Stimulated activated naive CD4-positive, alpha-beta T cell (primary cell): ENCODE measurements around the gene TTC24.

Experiments
- DNase-seq, 6 experiments: peaks; one replicate each; lab custom pipeline; 2025; lab: John Stamatoyannopoulos, UW

Gene TTC24

GRCh38 chr1:156554971-156555370 lies 24.6 kb upstream of the TTC24 start:
- DNase-seq = no peak

- no peak for DNase-seq
Measured at GRCh38 chr1:156555715-156556114, 23.8 kb upstream of the TTC24 start.

DNA sequence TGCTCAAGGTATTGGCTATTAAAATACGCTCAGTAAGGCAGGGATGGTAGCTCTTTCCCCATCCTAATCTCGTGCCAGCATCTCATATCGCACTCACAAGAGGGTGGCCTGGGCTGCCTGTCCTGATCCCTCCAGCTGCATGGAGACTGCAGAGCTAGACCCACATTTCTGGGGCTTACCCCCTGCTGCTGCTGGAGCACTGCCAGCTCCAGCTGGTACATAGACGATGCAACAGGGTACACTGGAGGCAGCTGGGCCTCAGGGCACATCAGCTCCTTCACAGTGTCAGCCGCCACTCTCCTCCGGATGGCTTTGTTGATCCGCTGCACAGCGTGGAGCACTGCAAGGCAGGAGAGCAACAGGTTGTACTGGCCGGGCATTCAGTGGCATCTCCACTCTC lies 23.2 kb upstream of the TTC24 start:
- no peak for DNase-seq

GRCh38 chr1:156559086-156559796 lies 20.3 kb upstream of the TTC24 start:
- DNase-seq = no peak

DNA sequence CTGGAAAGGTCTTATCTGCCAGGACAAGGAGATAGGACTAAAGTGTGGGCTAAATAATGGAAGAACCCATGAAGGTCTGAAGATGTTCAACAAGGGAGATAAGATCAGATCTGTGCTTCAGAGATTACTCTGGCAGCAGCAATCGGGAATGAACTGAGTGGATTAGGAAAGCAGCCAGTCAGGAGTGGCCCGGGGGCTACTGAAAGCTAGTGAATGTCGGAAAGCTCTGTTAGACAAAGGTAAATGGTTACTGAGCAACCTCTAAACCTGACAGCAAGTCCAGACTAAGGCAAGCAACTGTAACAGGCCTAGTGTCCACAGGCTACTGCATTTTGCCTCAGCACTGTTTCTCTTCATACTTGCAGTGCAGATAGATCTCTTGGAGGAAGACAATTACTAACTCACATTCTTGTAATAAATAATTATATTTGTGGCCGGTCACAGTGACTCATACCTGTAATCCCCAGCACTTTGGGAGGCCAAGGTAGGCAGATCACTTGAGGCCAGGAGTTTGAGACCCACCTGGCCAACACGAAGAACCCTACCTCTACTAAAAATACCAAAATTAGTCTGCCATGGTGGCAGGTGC lies 19.6 kb upstream of the TTC24 start:
- no peak for DNase-seq

DNA sequence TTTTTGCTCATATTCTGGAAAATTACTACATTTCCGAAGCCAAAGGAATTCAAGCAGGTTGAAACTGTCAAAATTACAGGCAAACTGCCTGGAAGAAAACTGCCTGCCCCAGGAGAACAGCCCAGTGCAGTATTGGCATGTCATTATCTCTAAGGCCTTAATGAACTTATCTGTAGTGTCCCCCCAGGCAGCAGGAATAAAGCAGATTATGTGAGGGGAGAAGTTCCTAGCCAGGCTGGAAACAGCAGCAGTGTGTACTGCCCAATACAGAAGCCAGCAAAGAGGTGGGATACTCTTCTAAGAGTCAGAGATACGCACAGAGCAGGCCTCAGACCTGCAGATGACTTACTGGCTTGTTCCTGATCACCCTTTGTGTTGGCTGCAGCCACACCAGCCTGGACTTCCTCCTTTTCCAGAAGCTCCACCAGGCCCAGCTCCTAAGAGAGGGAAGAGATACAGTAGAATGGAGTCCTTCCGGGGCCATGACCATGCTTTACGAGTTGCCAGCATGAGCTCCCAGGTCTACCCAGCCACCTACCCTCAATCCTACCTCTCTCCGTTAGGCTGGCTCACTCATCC lies 18.8 kb upstream of the TTC24 start:
- no peak for DNase-seq

DNA sequence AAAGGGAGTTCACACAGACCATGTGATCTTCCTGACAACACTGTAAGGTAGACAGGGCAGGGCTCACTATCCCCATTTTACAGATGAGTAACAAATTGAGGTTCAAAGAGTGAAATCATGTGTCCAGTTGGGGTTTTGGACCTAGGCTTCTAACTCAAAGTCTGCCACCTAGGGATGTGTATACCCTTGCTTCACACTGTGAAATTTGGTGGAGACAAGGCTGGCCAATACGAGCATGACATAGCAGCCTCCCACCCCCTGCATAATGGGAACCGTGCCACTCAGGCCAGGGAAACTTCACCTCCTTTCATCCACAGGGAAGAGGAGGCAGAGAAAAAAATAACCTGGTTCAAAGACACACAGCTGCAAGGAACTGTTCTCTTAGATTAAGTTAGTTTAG lies 14.0 kb upstream of the TTC24 start:
- no peak for DNase-seq

- no peak for DNase-seq
Measured at GRCh38 chr1:156566436-156566835, 13.1 kb upstream of the TTC24 start.

- no peak for DNase-seq
Measured at GRCh38 chr1:156571261-156571852, 8.2 kb upstream of the TTC24 start.

DNA sequence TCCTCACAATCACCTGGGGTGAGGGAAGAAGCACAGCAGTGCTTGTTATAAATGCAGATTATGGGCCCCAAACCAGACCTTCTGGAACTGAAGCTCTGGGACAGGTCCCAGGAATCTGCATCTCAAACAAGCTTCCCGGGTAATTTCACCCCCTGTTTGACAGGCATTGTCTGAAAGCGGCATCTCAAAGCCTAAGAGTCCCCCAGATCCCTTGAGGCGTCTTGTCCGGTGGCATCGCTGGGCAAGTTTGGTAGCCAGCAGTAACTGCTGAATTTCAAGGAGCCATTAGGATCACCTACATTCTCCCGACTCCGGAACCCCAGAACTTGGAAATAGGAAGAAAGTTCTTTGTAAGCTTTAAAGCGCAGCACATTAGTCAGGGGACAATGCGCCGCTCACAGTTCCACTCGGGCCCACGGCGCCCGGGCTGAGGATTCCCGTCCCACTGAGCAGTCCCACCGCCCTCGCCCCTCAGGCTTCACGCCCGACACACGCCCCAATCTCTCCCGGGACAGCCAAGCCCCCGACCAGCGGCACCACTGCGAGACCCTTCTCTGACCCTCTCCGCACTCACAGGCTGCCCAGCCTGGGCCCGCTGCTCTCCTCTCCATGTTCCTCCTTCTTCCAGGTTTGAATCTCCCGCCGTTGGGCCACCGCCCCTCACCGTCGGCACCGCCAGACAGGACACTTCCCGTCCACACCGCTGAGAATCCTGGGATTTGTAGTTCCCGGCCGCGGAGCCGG lies 7.4 kb upstream of the TTC24 start, which contains the start of gene IQGAP3:
Gene IQGAP3, minus strand, starts transcription at position 647 of the 744 bp plus-strand sequence. Its CDS starts 36 bp downstream, at position 611.
- DNase-seq = peak; percentile 30 to 75 (median 64)

DNA sequence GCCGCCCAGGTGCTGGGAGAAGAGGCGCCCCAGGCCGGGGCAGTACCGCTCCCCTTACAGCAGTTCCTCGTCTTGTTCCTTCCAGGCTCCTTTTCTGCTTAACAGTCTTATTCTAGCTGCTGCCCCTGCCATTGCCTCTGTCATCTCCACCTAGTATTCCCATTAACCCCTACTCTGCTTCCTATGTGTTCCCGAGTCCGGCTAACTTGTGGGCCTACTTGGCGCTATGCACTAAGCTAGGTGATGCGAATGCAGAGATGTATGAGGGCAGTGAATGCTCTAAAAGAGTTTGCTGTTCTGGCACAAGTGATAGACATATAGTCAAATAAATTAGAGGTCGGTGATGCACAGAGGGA lies 6.9 kb upstream of the TTC24 start:
- no peak for DNase-seq

GRCh38 chr1:156574039-156574633 lies 5.4 kb upstream of the TTC24 start:
- DNase-seq = no peak

DNA sequence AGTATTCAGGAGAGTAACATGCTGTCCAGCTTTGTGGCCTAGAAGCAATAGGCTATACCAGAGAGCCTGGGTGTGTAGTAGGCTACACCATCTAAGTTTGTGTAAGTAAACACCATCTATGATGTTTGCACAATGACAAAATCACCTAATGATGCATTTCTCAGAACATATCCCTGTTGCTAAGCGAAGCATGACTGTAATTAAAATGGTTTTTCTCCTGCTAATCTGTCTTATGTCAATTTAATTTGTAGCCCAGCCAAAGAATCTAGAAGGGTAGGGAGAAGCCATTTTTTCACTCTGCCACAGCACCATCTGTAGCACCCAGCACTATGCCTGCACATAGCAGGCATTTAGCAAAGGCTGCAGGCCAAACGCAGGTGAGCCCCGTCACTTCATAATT lies 2.0 kb upstream of the TTC24 start:
- DNase-seq = no peak

- no peak for DNase-seq
Measured at GRCh38 chr1:156578055-156578454, 1.5 kb upstream of the TTC24 start.

GRCh38 chr1:156581661-156582387 lies 2.3 kb downstream of the TTC24 start:
- DNase-seq = peak in 5 of 6 experiments; percentile 9 to 48 (median 45)

GRCh38 chr1:156582388-156583017 lies 3.0 kb downstream of the TTC24 start:
- peak in 2 of 6 experiments; percentile 17 to 35 for DNase-seq

- peak; percentile 16 to 75 (median 64) for DNase-seq
Measured at GRCh38 chr1:156583821-156584622, 4.5 kb downstream of the TTC24 start.

DNA sequence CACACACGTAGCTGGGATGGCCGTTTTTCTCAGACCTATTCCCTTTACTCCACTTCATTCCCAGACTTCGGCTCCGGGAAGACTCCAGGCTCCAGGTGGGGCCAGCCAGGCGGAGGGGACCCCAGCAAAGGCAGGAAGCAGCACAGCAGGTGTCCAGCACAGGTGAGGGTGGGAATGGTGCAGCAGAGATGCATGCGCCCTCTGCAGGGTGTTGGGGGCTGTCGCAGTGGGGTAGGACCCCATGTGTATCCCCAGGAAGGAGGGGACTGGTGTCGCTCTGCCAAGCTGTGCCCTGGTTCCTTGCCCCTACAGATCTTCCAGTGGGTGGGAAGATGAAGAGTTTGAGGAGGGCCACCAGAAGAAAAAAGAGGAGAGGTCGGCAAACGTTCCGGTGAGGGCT lies 5.3 kb downstream of the TTC24 start:
- DNase-seq = no peak

DNA sequence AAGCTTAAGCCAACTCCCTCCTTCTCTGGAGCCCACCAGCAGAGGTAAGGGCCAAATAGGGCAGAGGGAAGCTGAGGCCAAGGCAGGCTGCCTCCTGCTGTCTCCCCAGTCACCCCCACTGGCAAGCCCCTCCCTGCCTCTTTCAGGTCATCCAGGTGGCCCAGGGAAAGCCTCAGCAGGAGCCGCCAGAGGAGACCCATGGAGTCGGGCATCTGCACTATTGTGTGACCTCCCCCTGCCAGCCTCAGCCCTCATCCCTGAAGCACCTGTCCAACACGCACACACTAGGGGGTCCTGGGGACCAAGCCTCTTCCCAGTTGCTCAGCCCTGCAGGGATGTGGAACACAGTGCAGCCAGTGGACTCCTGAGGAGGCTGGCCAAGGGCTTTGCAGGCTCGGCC lies 6.8 kb downstream of the TTC24 start:
- DNase-seq = no peak

- DNase-seq = no peak
Measured at GRCh38 chr1:156586892-156587477, 7.5 kb downstream of the TTC24 start.
